ENCODE data around the gene GAS2.

GAS2 gene

GRCh38 chr11:22671751-22672150 is 5.3 kb downstream of the GAS2 start:
- DNase-seq (ENCODE audit: extremely low read depth in 1 of 2, low read depth in 1 of 2): no peak

- DNase-seq (ENCODE audit: extremely low read depth in 1 of 2, low read depth in 1 of 2): no peak
These were observed 8.3 kb downstream of the GAS2 start for GRCh38 chr11:22674470-22675439.

GRCh38 chr11:22677153-22677903 is 10.9 kb downstream of the GAS2 start:
- DNase-seq (ENCODE audit: extremely low read depth in 1 of 2, low read depth in 1 of 2): no peak

DNA sequence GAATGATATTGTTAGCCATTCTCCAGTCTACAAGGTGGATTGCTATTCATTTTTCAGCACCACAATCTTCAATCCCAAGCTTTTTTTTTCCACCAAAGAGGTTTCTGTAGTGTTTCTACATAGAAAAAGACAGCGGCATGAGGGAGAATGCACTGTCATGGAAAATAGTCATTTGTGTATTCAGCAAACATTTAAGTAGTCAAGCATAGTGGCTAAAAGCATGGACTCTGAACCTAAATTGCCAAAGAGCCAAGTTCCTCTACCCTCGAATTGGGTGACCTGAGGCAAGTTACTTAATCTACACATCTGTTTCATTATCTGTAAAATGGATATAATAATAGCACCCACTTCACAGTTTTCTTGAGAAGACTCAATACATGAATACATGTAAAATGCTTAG is 14.2 kb downstream of the GAS2 start:
- no peak for DNase-seq (ENCODE audit: extremely low read depth in 1 of 2, low read depth in 1 of 2)

- DNase-seq (ENCODE audit: extremely low read depth in 1 of 2, low read depth in 1 of 2): no peak
These were observed 14.9 kb downstream of the GAS2 start for GRCh38 chr11:22681281-22681812.

DNA sequence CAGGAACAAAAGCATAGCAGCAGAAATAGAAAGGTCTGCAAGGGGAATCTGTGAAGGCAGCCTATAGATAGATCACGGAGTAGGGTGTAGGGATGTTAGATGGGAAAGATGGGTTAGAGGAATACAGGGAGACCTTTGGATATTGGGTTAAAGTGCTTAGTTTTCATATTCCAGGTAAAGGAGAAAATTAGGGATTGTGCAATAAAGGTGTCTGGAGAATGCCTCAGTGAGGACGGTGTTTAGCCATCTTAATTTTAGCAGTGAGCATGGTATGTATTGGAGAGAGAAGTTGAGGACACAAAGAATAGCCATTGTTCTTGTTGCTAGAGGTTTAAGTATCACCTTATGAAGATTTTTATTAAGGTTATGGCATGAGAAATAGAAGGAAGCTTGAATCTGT is 17.7 kb downstream of the GAS2 start:
- DNase-seq (ENCODE audit: extremely low read depth in 1 of 2, low read depth in 1 of 2): no peak

DNA sequence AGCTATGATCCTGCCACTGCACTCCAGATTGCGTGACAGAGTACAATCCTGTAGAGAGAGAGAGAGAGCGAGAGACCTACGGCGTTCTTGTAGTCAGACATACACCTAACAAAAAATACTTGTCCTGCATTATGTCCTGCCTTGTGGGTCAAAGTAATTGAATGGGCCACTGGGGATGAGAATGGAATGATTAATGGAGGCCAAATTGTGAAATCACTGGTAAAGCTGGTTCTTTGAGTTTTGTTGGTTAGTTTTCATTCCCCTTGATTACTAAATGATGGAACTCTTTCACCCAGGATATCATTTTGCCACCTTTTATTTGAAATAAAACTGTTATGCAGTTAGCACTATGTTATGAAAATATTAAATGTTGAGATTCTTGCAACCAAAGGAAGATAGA is 18.7 kb downstream of the GAS2 start:
- no peak for DNase-seq (ENCODE audit: extremely low read depth in 1 of 2, low read depth in 1 of 2)

- no peak for DNase-seq (ENCODE audit: extremely low read depth in 1 of 2, low read depth in 1 of 2)
These were observed 22.5 kb downstream of the GAS2 start for GRCh38 chr11:22688914-22689313.

DNA sequence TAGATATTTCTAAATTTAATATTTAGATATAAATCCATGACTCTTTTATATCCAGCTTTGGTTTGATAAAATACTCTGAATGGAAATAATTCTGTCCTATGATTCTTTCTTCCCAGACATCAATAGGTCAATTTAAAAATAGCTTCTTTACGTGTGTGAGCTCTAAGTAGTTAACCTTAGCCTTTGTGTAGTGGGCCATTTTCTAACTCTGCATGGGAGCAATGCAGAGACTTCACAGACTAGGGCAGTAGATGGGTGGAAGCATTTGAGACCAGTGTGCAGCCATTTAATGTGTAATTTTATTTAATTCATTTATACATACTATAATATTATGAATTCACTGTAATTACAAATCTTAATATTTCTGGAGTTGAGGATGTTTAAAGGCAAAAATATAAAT is 23.8 kb downstream of the GAS2 start:
- no peak for DNase-seq (ENCODE audit: extremely low read depth in 1 of 2, low read depth in 1 of 2)

- DNase-seq (ENCODE audit: extremely low read depth in 1 of 2, low read depth in 1 of 2): no peak
These were observed 24.5 kb downstream of the GAS2 start for GRCh38 chr11:22690871-22691270.

- no peak for DNase-seq (ENCODE audit: extremely low read depth in 1 of 2, low read depth in 1 of 2)
These were observed 33.0 kb downstream of the GAS2 start for GRCh38 chr11:22699388-22699787.

GRCh38 chr11:22702031-22702430 is 35.6 kb downstream of the GAS2 start:
- DNase-seq (ENCODE audit: extremely low read depth in 1 of 2, low read depth in 1 of 2): no peak

- DNase-seq (ENCODE audit: extremely low read depth in 1 of 2, low read depth in 1 of 2): no peak
These were observed 36.6 kb downstream of the GAS2 start for GRCh38 chr11:22703040-22703439.

DNA sequence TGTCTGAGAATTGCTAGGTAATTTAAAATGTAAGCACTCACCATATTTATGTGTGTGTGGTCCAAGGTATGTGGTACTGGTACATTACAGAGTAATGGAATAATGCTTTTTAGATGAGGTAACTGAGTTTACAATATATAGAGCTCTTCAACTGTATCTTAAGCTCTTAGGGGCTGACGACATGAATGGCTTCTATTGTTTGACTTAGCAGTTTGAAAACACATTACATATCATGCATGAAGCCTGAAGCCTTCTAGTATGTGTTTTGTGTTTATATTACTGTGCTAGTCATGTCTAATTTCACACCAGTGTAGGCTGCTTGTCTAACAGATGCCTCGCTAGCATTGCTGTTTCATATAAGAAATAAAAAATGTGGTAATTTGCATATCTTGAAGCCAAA is 37.2 kb downstream of the GAS2 start:
- DNase-seq (ENCODE audit: extremely low read depth in 1 of 2, low read depth in 1 of 2): no peak

GRCh38 chr11:22707119-22707899 is 40.9 kb downstream of the GAS2 start:
- no peak for DNase-seq (ENCODE audit: extremely low read depth in 1 of 2, low read depth in 1 of 2)

DNA sequence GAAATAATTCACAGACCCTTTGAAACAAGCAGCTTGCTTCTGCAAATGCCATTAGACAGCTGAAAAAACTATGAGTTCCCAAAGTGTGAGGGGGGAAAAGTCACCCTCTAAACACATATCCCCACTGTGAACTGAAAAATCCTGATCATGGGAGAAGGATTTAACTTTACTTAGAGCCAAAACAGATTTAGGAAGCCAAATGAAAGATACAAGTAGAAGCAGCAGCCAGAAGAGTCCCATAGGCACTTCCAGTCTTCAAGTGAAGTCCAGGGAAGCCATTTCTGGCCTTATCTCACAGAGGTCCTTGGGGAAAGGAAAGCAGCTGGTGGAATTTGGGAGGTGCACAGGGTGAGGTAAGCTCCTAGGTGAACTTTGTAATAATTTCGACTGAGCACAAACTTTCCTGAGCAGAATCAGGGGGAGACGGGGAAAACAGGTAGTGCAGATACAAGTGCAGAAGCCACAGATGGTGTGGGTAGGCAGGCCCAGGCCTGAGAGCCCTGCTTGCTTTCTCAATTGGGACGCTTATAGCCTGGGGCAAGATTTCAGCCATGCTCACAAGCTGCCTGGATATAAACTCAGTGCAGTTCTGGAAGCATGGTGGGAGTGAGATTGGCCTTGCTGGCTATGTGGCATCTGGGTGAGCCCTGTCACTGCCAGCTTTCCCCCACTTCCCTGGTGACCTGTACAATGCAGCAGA is 44.8 kb downstream of the GAS2 start:
- DNase-seq (ENCODE audit: extremely low read depth in 1 of 2, low read depth in 1 of 2): no peak

DNA sequence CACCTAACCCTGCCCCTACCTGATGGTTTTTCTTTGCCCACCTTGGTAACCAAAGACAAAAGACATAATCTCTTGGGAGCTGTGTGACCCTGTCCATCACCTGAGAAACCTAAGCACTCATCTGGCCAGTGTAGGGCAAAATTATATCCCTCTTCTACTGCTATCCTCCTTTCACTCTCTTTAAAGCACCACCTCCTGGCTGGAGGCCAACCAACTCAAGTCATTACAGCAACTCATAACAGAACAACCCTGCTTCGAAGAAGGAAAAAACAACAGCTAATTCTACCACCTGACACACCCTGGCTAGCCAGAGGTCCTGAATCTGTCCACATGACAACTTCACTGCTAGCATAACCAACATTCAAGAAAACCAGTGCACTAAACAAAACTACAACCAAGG is 45.5 kb downstream of the GAS2 start:
- DNase-seq (ENCODE audit: extremely low read depth in 1 of 2, low read depth in 1 of 2): no peak

DNA sequence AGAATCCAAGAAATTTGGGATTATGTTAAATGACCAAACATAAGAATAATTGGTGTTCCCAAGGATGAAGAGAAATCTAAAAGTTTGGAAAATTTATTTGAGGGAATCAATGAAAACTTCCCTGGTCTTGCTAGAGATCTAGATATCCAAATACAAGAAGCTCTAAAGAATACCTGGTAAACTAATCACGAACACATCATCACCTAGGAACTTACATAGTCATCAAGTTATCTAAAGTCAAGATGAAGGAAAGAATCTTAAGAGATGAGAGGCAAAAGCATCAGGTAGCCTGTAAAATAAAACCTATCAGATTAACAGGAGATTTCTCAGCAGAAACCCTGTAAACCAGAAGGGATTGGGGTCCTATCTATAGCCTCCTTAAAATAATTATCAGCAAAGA is 46.9 kb downstream of the GAS2 start:
- DNase-seq (ENCODE audit: extremely low read depth in 1 of 2, low read depth in 1 of 2): no peak

- DNase-seq (ENCODE audit: extremely low read depth in 1 of 2, low read depth in 1 of 2): no peak
These were observed 49.6 kb downstream of the GAS2 start for GRCh38 chr11:22715971-22716370.

DNA sequence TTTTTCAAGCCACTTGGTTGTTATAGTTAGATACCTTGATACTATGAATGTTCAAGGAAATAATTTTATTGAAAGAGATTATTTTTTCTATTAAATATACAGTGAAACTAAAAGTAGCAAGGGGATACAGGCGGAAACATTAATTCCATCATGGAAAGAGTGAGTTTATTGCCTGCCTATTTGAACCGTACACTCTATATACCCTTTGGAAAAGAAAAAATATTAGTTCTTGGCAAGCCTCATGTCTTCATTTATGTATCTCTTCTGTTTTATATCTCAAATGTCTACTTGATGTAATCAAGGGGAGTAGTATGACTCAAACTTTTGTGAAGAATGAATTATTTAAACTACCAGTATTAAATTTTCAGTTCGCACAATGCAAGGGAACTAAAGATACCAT is 54.0 kb downstream of the GAS2 start:
- DNase-seq (ENCODE audit: extremely low read depth in 1 of 2, low read depth in 1 of 2): no peak
